BLaER1 (cell line): ENCODE data around the gene TMEM254.
A peak's percentile ranks its signal among the peaks of the same experiment; 100 is the strongest.
"Not testable (repeated sequence)": the region's sequence is repeated elsewhere in the genome, so short reads cannot be mapped to it uniquely, and the experiment has no call there.

Experiments
- H3K27ac ChIP-seq: shearing (Covaris generic); formaldehyde crosslinking; 2 replicates; pipeline ENCODE4 v1.8.1; 2022
- H3K27me3 ChIP-seq: shearing (Covaris generic); formaldehyde crosslinking; 2 replicates; pipeline ENCODE4 v1.8.1; 2022
- H3K36me3 ChIP-seq: shearing (Covaris generic); formaldehyde crosslinking; 2 replicates; pipeline ENCODE4 v1.8.1; 2022
- H3K4me1 ChIP-seq: shearing (Covaris generic); formaldehyde crosslinking; 2 replicates; pipeline ENCODE4 v1.8.1; 2022
- H3K4me2 ChIP-seq: shearing (Covaris generic); formaldehyde crosslinking; 2 replicates; pipeline ENCODE4 v1.8.1; 2022
- H3K4me3 ChIP-seq: shearing (Covaris generic); formaldehyde crosslinking; 2 replicates; pipeline ENCODE4 v1.8.1; 2022
- H3K9ac ChIP-seq: shearing (Covaris generic); formaldehyde crosslinking; 2 replicates; pipeline ENCODE4 v1.8.1; 2022
- H3K9me3 ChIP-seq: shearing (Covaris generic); formaldehyde crosslinking; 2 replicates; pipeline ENCODE4 v1.8.1; 2022
- H4K20me1 ChIP-seq: shearing (Covaris generic); formaldehyde crosslinking; 2 replicates; pipeline ENCODE4 v1.8.1; 2022
- Cebpa-rat ChIP-seq: shearing (Covaris generic); IDR thresholded peaks from 2 replicates; pipeline ENCODE4 v1.8.1; 2022

Gene TMEM254

DNA sequence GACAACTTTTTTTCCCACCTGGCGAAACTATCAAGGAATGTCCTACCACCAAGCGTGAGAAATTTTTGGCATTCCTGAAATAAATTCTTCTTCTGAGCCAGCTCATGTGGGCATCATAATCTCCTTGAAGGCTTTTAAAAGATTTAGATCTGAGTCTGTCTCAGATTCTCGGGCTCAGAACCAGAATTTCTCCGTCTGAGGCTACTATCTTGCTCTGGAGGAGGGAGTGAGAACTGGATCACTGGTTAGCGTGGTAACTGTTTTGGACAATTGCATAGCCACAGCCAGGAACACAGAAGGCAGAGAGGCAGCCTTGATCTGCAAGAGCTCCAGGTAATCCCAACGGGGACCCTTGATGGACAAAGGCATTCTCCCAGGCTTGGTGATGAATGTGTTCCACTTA, 53.0 kb downstream of the TMEM254 start:
- no peaks in the 10 kb centered on the region for H3K36me3 ChIP-seq
- TF ChIP-seq Cebpa-rat: no peak
- H4K20me1 ChIP-seq: no peaks in the 10 kb centered on the region
- H3K9ac ChIP-seq: no peak overlapping the region
- no peak overlapping the region for H3K27ac ChIP-seq
- no peak overlapping the region for H3K4me3 ChIP-seq
- no peak overlapping the region for H3K4me2 ChIP-seq
- no peaks in the 10 kb centered on the region for H3K9me3 ChIP-seq
- H3K27me3 ChIP-seq: no peaks in the 10 kb centered on the region
- no peaks in the 10 kb centered on the region; the same call in 1 of the 2 replicates for H3K4me1 ChIP-seq

DNA sequence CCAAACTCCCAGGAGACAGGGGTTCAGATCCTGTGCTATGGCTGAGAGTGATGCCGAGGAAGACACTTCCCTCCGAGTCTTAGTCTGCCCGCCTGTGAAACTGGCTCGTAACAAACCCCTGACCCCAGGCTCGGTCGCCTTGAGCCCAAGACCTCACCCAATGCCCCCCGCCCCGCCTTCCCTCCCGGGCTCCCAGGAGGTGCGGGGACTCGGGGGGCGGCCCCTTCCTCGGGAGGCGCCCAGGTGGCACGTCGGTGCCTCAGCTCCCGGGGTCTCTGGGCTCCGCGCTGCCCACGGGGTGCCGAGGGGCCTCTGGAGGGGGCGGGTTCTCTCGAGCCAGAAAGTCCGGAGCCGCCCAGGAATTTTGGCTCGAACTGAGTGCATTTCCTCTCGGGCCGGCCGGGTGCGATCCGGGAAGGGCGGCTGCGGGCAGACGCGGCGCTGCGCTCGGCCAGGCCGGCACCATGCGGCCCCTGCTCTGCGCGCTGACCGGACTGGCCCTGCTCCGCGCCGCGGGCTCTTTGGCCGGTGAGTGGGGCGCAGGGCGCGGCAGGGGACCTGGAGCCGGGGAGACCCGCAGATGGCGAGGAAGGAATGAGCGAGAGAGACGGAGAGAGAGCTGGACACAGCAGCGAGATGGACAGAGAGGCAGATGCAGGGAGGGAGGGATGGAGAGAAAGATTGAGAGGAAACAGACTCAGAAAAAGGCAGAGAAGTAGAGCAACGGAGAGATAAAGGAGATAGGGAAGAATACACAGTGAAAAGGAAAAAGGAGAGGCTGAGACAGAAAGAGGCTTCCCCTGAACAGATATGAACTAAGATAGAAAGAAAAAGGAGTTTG, 54.1 kb downstream of the TMEM254 start, which contains the start of gene PLAC9:
Gene PLAC9, plus strand, starts transcription at position 432 of the 841 bp plus-strand sequence. Its CDS starts 33 bp downstream, at position 465.
- Histone ChIP-seq H3K9ac (no peak within 1 kb of the TSS), H3K4me2 (no peak within 1 kb of the TSS), H3K27ac (no peak within 1 kb of the TSS)

DNA sequence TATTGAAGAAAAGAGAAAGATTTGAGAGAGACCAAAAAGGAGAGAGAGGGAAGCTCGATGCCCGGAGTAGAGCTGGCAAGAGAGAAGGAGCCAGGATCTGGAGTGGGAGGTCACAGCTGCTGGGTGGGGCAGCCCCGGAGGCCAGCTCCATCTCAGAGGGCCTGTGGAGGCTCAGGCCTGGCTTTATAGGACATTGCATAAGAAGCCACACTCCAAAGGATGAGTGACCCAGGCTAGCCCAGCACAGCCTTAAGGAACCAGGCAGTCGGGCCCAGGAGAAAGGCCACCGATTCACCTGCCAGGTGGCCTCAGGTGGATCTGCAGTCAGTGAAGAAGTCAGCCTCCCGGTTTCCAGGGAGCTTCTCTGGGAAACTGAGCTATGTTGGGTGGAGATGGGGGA, 54.7 kb downstream of the TMEM254 start:
- no peak overlapping the region for H3K4me3 ChIP-seq
- H3K9ac ChIP-seq: no peak overlapping the region
- no peaks in the 10 kb centered on the region for H3K36me3 ChIP-seq
- H3K27ac ChIP-seq: no peak overlapping the region
- H3K4me2 ChIP-seq: no peak overlapping the region
- no peak for TF ChIP-seq Cebpa-rat
- peaks cover 12% of the 10 kb centered on the region for H3K4me1 ChIP-seq
- H3K27me3 ChIP-seq: no peaks in the 10 kb centered on the region
- no peaks in the 10 kb centered on the region for H4K20me1 ChIP-seq
- no peaks in the 10 kb centered on the region for H3K9me3 ChIP-seq

More for the DNA sequence above, 54.1 kb downstream of the TMEM254 start, which contains the start of gene PLAC9:
- Histone ChIP-seq H4K20me1 (no peaks in the 10 kb centered on the region), H3K36me3 (no peaks in the 10 kb centered on the region), H3K9me3 (no peaks in the 10 kb centered on the region), H3K27me3 (no peaks in the 10 kb centered on the region), H3K4me1 (peaks cover 5% of the 10 kb centered on the region), H3K4me3 (no peak within 1 kb of the TSS)
- no peak for TF ChIP-seq Cebpa-rat

DNA sequence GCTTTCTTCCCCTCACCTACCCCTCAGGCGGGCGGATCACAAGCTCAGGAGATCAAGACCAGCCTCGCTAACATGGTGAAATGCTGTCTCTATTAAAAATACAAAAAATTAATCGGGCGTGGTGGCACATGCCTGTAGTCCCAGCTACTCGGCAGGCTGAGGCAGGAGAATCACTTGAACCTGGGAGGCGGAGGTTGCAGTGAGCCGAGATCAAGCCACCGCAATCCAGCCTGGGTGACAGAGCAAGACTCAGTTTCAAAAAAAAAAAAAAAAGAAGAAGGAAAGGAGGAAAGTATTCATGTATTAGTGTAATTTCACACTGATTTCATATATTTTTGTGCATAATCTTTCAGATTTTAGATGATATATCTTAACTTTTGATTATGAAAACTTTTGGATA, 55.2 kb downstream of the TMEM254 start:
- H3K27me3 ChIP-seq, H3K27ac ChIP-seq, H3K36me3 ChIP-seq, H3K4me2 ChIP-seq, H3K4me3 ChIP-seq, H3K9ac ChIP-seq, H4K20me1 ChIP-seq, H3K9me3 ChIP-seq: not testable (repeated sequence)
- peaks cover 14% of the 10 kb centered on the region for H3K4me1 ChIP-seq

DNA sequence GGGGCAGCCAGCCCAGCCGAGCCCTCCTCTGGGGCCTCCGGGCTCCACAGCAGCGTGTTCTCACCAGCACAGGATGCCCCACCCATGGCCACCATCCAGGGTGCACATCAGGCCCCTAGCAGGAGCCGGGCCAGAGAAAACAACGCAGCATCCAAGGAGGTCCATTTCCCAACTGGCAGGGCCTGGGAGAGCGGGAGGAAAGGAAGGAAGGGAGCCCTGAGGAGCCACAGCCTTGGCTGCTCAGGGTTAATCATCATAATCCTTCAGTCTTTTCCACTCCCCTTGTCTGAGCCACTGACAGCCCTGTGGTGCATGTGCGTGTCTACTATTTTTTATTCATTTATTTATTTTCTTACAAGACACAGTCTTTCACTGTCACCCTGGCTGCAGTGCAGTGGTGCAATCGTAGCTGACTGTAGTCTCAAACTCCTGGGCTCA, 57.7 kb downstream of the TMEM254 start:
- Histone ChIP-seq H3K9me3 (no peaks in the 10 kb centered on the region), H4K20me1 (no peaks in the 10 kb centered on the region), H3K27ac (no peak overlapping the region), H3K4me2 (no peak overlapping the region), H3K4me3 (no peak overlapping the region), H3K36me3 (no peaks in the 10 kb centered on the region), H3K4me1 (peaks cover 14% of the 10 kb centered on the region), H3K9ac (no peak overlapping the region), H3K27me3 (no peaks in the 10 kb centered on the region)
- TF ChIP-seq Cebpa-rat: no peak

DNA sequence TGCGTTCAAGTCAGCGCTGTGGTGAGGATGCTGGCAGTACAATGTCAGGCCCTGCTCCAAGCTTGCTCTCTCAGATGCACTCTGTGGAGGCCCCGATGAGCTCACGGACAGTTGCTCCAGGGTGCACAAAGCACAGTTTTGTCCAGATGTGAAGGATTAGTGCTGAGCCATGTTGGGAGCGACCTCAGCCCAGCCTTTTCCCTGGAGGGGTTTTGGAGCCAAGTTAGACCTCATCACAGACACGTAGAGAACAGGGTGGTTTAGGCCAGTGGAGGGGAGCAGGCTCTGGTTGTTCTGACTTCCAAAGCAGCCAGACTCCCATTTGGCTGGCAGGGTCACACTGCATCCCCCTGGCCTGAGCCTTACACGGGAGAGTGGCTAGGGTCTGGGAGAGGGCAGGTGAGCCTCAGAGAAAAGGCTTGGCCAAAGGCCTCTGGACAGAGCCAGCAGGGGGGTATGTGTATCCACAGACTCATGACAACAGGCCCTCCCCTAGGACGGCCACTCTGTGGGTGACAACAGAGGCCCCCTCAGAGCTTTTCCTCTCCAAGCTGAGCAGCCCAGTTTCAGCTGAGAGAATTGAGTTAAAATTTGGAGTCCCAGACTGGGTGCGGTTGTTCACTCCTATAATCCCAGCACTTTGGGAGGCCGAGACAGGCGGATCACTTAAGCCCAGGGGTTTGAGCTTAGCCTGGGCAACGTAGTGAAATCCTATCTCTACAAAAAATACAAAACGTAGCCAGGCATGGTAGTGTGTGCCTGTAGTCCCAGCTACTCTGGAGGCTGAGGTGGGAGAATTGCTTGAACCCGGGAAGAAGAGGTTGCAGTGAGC, 58.8 kb downstream of the TMEM254 start:
- no peak overlapping the region for H3K9ac ChIP-seq
- no peak overlapping the region for H3K4me3 ChIP-seq
- no peak overlapping the region; the same call in 1 of the 2 replicates for H3K27ac ChIP-seq
- H4K20me1 ChIP-seq: no peaks in the 10 kb centered on the region
- TF ChIP-seq Cebpa-rat: no peak
- no peaks in the 10 kb centered on the region for H3K27me3 ChIP-seq
- H3K4me2 ChIP-seq: peak overlapping the region; percentile 62
- H3K9me3 ChIP-seq: no peaks in the 10 kb centered on the region
- H3K4me1 ChIP-seq: peaks cover 14% of the 10 kb centered on the region
- H3K36me3 ChIP-seq: no peaks in the 10 kb centered on the region

DNA sequence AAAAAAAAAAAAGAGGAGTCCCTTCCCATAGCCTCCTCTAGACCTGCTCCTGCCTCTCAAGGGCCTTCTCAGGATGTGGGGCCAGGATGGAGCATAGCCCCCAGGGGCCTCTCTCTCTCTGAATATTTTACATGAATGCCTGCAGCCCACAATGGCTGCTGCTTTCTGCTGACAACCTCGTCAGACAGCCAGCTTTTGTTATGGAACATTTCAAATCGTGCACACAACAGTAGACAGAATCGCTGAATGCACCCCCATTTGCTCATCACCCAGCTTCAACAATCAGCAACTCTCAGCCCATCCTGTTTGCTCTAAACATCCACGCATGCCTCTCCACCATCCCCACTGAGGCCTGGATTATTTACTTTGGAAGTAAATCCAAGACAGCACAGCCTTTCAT, 59.5 kb downstream of the TMEM254 start:
- H3K4me3 ChIP-seq: no peak overlapping the region
- H3K27ac ChIP-seq: no peak overlapping the region; the same call in 1 of the 2 replicates
- 0 out of 2 replicates have a peak overlapping the region, but pooled peaks have one; percentile 29 for H3K9ac ChIP-seq
- H3K4me1 ChIP-seq: peaks cover 14% of the 10 kb centered on the region
- no peak for TF ChIP-seq Cebpa-rat
- no peaks in the 10 kb centered on the region for H3K9me3 ChIP-seq
- no peaks in the 10 kb centered on the region for H4K20me1 ChIP-seq
- H3K36me3 ChIP-seq: no peaks in the 10 kb centered on the region
- H3K4me2 ChIP-seq: peak overlapping the region; percentile 62
- H3K27me3 ChIP-seq: no peaks in the 10 kb centered on the region

DNA sequence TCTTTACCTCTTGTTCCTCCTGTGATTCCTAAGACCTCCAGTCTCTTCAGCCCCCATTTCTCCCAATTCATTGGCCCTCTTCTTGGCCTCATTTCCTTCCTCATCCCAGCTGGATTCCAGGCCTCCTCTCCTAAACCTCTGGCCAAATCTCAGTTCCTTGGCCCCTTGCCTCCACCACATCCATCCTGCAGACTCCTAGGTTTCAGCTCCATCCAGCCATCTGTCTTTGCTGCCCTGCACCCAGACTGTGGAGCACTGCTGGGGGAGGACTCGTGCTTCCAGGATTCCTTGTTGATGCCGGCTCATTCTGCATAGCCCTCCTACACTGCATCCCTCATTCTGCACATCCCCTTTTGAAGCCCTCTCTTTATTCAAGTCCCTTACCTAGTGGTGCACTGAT, 60.8 kb downstream of the TMEM254 start:
- H4K20me1 ChIP-seq: no peaks in the 10 kb centered on the region
- no peak overlapping the region for H3K27ac ChIP-seq
- no peaks in the 10 kb centered on the region for H3K9me3 ChIP-seq
- peaks cover 20% of the 10 kb centered on the region for H3K4me1 ChIP-seq
- no peaks in the 10 kb centered on the region for H3K27me3 ChIP-seq
- H3K4me2 ChIP-seq: no peak overlapping the region
- no peak overlapping the region for H3K4me3 ChIP-seq
- no peak for TF ChIP-seq Cebpa-rat
- no peaks in the 10 kb centered on the region for H3K36me3 ChIP-seq
- H3K9ac ChIP-seq: no peak overlapping the region

DNA sequence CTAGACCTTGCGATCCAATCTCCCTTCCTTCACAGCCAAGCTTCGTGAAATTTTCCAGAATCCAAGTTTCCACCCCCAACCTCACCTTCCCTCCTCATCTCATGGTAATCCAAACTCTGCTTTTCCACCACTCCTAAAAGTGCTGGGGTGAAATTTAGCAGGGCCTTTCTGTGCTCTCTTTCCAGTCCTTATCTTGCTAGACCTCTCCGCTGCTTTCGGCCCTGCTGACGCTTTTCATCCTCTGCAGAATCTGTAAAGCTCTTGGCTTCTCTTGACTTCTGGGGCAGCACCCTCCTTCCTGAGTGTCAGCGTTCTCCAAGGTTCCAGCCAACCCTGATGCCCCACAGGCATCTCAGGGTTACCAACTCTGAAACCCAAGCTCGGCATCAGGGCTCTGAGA, 61.8 kb downstream of the TMEM254 start:
- Histone ChIP-seq H3K27ac (no peak overlapping the region), H3K9me3 (no peaks in the 10 kb centered on the region), H3K36me3 (no peaks in the 10 kb centered on the region), H3K4me3 (no peak overlapping the region), H3K4me2 (no peak overlapping the region), H3K27me3 (no peaks in the 10 kb centered on the region), H3K4me1 (peaks cover 30% of the 10 kb centered on the region), H3K9ac (no peak overlapping the region), H4K20me1 (no peaks in the 10 kb centered on the region)
- TF ChIP-seq Cebpa-rat: no peak
